Measurements from ENCODE around the gene OR2V2. TPM values are rescaled to one million over a fixed set of nuclear protein-coding genes. Genes with fewer than 3 reads are reported as not detected.

OR2V2 gene
- total and polyA plus RNA-seq, 10 of the 15 experiments (the other 5 are each of a cell fraction or from before 2014, with no cell fraction given): 0.26 TPM; not detected in 9

GRCh38 chr5:181136361-181136955 is 10.9 kb upstream of the OR2V2 start:
- RAD21 ChIA-PET (ENCODE audit: unreplicated experiment): no interaction called here
- Histone ChIP-seq H3K27me3 (replicated peaks in 1 of 2; ENCODE audit: control insufficient read depth in 2 of 2, insufficient read depth in 2 of 2, low read length in 1 of 2) (no peaks in the 10 kb centered on the region; a peak in 1 of 4 replicates), H4K20me1 (ENCODE audit: control insufficient read depth, insufficient read depth) (no peaks in the 10 kb centered on the region), H3K9me3 (replicated peaks; ENCODE audit: control insufficient read depth, insufficient read depth, low read length) (peaks cover 1% of the 10 kb centered on the region; the same call in 1 of the 3 replicates), H3K4me1 (ENCODE audit: control insufficient read depth, insufficient read depth, low read length) (no peaks in the 10 kb centered on the region), H3K4me3 (no peak overlapping the region), H3K4me2 (ENCODE audit: control insufficient read depth, insufficient read depth) (no peak overlapping the region), H3K27ac (ENCODE audit: control insufficient read depth, insufficient read depth) (no peak overlapping the region), H3K79me2 (ENCODE audit: control insufficient read depth, insufficient read depth, low read length) (no peaks in the 10 kb centered on the region), H2AFZ (ENCODE audit: control insufficient read depth, low read depth, low read length) (no peak overlapping the region), H3K9ac (ENCODE audit: control insufficient read depth, insufficient read depth, low read length) (no peak overlapping the region), H3K36me3 (ENCODE audit: control insufficient read depth in 2 of 2, insufficient read depth in 2 of 2, low read length in 1 of 2) (no peaks in the 10 kb centered on the region)
- ATAC-seq: no peak
- intact Hi-C loops (cut with micrococcal nuclease; ENCODE audit: unreplicated experiment): no loop called here
- SMC1A ChIA-PET (ENCODE audit: uncharacterized antibody, unreplicated experiment): no interaction called here
- DNase-seq (ENCODE audit: low read depth, low spot score): no peak
- POLR2A ChIA-PET: no interaction called here
- no peak for TF ChIP-seq MTA2 (IDR thresholded peaks at IDR 0.05; ENCODE audit: low read depth)
- no peak for TF ChIP-seq NRF1 (conservative IDR thresholded peaks at IDR 0.05; ENCODE audit: low read depth, low read length)
- TF ChIP-seq CREM (IDR thresholded peaks at IDR 0.05; ENCODE audit: low read depth): no peak
- TF ChIP-seq GABPA (IDR thresholded peaks at IDR 0.05; ENCODE audit: low read depth): no peak
- TF ChIP-seq PKNOX1 (IDR thresholded peaks at IDR 0.05): no peak
- TF ChIP-seq CHD2 (IDR thresholded peaks at IDR 0.05; ENCODE audit: borderline replicate concordance, low read depth, low read length): no peak
- 56% methylated on average over 4 of the region's 4 CpGs for whole genome bisulfite sequencing (ENCODE audit: insufficient coverage, insufficient replicate concordance, low lambda C conversion rate, missing lambda C conversion rate)
- no peak for FAIRE-seq
- in situ Hi-C loops (cut with MboI): no loop called here
- CTCF ChIA-PET: interaction anchor here (1.5 kb wide), 1 partner anchor 36 kb away, joined by 4 read pairs; no protein-coding TSS in a partner anchor
- no TSS peak for BruUV-seq (replicated peaks)
